HG02759 (cell line): ENCODE measurements around the gene NKX2-2.
"Not testable (repeated sequence)": the region's sequence is repeated elsewhere in the genome, so short reads cannot be mapped to it uniquely, and the experiment has no call there.

Experiments
- ATAC-seq: cut with Tn5 transposase; IDR thresholded peaks from one replicate; pipeline ENCODE4 v1.9.1; 2021; ENCODE audit warnings: mild to moderate bottlenecking, moderate library complexity; ENCODE audit not compliant: unreplicated experiment

The NKX2-2 gene

GRCh38 chr20:21509597-21510371, 4.1 kb downstream of the NKX2-2 start:
- ATAC-seq = no peak

DNA sequence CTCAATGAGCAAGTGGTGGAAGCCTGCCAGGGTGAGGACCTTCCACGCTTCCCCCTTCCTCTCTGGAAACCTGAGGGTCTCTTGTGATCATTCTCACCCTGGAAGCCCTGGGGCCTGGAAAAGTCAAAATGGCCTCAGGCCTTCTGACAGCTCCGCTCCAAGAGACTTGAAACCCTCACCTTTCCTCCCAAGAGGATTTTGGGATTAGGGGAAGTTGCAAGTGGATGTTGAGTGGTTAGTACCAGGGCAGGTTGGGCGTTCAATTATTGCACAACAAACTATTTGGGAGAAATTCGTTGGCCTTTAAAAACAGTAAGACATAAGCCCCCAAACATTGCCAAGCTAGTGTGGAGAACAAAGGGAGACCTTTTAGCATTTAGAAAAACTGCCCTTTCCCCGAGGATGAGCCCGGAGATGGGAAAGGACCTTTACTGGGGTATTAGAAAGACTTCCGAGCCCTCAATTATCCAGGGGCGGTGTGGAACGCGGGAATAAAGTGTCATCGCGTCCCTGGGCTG, 4.7 kb downstream of the NKX2-2 start:
- ATAC-seq = no peak

- ATAC-seq = no peak
Measured at GRCh38 chr20:21508230-21509078, 5.4 kb downstream of the NKX2-2 start.

- no peak for ATAC-seq
Measured at GRCh38 chr20:21507400-21508229, 6.2 kb downstream of the NKX2-2 start.

- ATAC-seq = no peak
Measured at GRCh38 chr20:21505810-21506530, 7.9 kb downstream of the NKX2-2 start.

DNA sequence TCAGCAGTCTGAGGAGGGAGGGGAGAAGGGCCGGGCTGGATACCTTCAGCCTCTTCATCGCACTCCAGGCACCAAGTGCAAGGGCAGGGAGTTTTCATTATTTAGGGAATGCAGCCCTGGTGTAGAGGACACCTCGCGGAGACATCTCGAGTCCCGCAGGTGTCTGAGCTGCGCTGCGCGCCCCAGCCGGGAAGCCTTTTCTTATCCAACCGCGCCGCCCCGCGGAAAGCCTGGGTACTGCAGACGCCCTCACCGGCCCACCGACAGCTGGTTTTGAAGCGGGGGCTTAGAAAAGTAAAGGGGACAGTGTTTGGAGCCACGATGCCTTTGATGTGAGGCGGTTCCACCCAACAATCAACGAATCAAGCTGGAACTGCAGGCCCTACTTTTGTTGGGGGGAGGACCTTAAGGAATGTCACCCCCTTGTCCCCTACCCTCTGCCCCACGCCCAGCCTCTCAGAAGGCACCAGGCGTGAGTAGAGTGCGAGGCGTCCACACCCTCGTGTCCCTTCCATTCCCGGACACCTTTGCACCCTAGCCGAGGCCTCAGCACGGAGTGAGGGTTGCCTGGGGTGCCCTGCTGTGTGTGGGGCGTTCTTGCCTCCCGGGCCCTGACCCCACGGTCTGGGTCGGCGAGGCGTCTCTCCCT, 8.6 kb downstream of the NKX2-2 start:
- ATAC-seq = peak; percentile 35

DNA sequence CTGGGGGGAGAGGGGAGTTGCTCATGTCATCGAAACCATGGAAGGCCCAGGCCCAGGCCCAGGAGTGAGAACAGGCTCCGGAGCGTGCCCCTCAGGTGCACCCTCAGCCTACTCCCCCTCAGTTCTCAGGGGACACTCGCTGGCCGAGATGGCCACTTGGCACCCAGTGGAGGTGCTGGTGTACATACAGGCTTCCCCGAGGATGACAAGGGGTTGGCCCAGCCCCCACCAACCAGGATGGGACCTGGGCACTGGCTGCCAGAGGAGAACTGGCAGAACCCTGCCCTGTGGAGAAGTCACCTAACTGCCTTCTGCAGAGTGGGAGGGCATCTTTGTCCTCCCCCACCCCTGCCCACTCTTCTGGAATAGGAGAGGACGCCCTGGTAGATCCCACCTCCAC, 9.5 kb downstream of the NKX2-2 start:
- ATAC-seq = no peak

- ATAC-seq = peak; percentile 88
Measured at GRCh38 chr20:21503345-21503744, 10.5 kb downstream of the NKX2-2 start.

DNA sequence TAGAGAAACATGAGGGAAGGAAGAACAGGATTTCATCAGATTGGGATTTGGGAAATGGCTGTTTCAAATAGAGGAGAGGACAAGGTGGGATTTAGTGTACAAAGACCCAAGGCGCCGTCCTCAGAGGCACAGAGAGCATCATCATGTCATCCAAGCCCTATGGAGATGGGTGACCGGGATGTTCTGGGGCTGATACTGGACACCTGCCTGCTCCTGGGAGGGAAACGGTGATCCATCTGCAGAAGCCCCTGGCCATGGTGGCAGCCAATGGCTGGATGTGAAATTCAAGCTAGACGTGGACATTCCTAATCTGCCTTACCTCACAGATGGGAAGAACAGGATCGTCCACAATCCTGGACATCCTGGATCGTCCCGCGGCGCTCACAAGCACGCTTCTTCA, 12.7 kb downstream of the NKX2-2 start:
- no peak for ATAC-seq

DNA sequence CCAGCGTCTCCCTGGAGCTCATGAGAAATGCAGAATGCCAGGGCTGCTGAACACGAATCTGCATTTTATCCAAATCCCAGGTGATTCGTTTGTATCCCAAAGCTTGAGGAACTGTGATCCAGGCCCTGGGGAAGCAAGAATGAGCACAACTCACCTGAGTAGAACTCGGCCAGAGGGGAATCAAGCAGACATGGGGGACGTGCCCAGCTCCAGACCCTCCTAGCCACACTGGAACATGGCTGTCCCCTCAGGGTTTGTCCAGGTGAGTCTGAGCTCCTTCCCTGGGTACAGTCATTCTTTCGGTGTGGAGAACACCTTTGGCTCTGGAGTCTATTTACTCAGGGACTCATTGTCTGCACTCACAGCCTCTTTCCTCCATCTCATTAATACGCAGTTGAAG, 13.3 kb downstream of the NKX2-2 start:
- no peak for ATAC-seq

DNA sequence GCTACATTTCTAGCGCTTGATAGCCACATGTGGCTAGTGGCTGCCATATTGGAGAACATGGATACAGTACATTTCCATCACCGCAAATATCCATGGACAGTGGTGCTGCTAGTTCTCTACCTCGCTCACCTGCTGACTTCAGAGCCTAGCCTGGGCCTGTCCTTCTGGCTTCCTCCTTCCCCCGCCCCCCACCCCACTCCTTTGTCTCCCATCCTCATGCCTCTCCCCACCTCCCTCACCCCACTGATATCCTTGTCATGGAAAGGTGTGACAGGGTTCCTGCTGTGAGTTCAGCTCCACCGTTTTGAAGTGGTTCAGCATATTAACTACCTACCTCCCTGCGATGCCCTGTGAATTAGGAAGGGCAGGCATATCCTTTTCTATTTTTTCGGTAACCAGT, 14.2 kb downstream of the NKX2-2 start:
- no peak for ATAC-seq

GRCh38 chr20:21498635-21499034, 15.2 kb downstream of the NKX2-2 start:
- ATAC-seq = no peak

DNA sequence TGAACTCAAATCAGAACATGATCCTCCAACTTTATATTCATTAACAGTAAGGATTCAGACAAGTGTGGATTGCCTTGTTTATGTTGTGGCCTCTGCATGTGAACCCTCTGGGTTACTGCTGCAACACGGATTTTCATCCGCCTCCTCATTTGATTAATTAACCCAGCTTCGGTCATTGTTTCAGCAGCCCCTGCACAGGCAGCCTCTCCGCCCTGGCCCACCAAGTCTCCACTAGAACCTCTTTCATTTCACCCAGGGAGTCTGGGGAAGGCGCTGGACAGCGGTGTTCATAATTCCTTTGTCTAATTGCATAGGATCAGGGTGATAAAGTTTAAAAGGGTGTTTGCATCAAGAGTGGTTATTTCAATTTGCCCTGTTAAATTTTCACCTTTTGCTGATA, 15.7 kb downstream of the NKX2-2 start:
- no peak for ATAC-seq

GRCh38 chr20:21496452-21496851, 17.4 kb downstream of the NKX2-2 start:
- no peak for ATAC-seq

DNA sequence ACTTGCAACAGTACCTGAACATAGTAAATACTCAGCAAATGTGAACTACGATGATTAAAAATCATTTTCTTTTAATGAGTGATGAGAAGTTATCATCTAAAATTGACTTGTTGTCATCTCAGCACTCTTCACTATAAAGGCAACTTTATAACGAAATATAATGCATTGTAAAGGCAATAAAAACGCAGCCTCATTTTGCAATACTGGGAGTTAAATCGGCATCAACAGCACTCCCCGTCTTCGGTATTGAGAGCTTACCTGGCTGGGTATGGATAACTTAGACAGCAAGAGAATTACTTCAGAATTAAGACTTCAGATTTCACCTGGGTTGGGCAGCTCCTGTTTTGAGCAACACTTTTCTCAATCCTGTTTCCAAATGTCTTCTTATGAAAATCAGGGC, 20.8 kb downstream of the NKX2-2 start:
- no peak for ATAC-seq

DNA sequence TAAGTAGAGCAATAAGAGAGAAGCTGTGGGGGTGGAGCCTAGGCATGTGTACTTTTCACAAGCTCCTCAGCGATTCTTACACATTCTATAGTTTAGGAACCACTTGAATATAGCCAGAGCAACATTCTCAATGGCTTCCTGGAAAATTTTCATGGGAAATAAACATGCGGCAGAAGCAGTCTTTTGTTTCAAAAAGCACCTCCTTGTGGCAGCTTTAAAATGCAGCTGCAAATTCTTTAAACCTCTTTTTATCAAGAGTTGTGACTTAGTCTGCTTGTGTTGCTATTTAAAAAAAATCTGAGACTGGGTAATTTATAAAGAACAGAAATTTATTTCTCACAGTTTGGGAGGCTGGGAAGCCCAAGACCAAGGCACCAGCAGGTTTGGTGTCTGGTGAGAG, 23.8 kb downstream of the NKX2-2 start:
- no peak for ATAC-seq

DNA sequence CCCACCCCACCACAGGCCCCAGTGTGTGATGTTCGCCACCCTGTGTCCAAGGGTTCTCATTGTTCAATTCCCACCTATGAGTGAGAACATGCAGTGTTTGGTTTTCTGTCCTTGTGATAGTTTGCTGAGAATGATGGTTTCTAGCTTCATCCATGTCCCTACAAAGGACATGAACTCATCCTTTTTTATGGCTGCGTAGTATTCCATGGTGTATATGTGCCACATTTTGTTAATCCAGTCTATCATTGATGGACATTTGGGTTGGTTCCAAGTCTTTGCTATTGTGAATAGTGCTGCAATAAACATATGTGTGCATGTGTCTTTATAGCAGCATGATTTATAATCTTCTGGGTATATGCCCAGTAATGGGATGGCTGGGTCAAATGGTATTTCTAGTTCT, 33.7 kb downstream of the NKX2-2 start:
- not testable (repeated sequence) for ATAC-seq

DNA sequence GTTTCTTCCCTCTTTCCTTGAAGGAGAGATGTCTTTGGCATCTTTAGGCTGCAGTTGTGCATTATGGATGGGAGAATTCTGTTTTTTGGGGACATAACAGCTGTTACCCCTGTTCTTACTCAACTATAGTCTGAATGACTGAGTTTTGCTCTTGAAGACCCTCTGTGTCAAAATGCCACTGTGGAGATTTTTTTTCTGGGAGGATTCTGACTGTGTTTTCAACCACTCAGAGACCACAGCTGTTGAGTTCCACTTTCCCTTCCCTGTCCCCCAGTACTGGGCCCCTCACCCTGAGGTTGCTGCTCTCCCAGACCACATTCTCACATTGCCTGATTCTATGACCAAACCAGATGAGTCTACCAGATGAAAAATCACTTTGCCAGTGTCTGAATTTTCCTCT, 48.1 kb downstream of the NKX2-2 start:
- no peak for ATAC-seq

GRCh38 chr20:21464916-21465315, 48.9 kb downstream of the NKX2-2 start:
- ATAC-seq = no peak
